ENCODE results near the gene PDK3.

PDK3 gene

DNA sequence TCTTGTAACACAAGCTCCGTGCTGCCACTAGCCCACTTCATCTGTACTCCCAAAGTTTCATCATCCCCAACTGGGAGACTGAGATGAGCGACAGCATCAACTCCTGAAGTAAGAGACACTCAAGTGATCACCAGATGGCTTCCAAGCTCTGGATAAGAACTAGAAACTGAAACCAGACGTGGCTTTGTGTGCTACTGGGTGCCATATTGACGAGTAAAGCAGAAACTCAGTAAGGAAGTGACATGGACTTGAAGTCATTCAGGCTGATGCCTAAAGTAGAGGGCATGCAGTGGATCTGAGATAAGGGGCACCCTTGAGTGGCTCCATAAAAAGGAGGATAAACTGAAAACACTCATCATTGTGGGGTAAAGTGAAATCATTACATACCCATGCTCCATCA is 109.7 kb downstream of the PDK3 start:
- Mint-ChIP-seq H3K4me1 (no peaks in the 10 kb centered on the region), H3K36me3 (ENCODE audit: low read depth) (peaks cover 44% of the 10 kb centered on the region), H3K9me3 (no peaks in the 10 kb centered on the region), H3K27me3 (ENCODE audit: low read depth) (no peaks in the 10 kb centered on the region), H3K27ac (no peak overlapping the region), H3K4me3 (no peak overlapping the region)
- TF ChIP-seq, protein P1, sequence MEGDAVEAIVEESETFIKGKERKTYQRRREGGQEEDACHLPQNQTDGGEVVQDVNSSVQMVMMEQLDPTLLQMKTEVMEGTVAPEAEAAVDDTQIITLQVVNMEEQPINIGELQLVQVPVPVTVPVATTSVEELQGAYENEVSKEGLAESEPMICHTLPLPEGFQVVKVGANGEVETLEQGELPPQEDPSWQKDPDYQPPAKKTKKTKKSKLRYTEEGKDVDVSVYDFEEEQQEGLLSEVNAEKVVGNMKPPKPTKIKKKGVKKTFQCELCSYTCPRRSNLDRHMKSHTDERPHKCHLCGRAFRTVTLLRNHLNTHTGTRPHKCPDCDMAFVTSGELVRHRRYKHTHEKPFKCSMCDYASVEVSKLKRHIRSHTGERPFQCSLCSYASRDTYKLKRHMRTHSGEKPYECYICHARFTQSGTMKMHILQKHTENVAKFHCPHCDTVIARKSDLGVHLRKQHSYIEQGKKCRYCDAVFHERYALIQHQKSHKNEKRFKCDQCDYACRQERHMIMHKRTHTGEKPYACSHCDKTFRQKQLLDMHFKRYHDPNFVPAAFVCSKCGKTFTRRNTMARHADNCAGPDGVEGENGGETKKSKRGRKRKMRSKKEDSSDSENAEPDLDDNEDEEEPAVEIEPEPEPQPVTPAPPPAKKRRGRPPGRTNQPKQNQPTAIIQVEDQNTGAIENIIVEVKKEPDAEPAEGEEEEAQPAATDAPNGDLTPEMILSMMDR (IDR thresholded peaks at IDR 0.05; ENCODE audit: unreplicated experiment in 3 of 3), result no peak

DNA sequence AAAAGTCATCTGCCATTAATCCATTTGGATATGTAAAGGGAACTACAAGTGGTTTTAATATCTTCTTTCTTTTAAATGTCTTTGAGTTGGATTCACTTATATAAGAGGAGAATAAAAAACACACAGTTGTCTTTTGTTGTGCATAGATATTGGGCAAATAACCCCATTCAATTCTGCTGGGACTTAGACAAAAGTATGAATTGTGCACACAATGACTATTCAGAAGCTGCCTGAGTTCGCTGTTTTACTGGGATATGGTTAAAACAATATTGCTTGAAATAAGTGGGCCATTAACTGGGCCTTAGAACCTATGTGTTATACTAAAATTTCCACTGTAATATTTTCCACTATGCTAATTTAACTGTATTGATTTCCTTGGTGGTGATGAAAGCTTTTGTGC is 110.4 kb downstream of the PDK3 start:
- no peaks in the 10 kb centered on the region for H3K4me1 Mint-ChIP-seq
- peaks cover 50% of the 10 kb centered on the region for H3K36me3 Mint-ChIP-seq (ENCODE audit: low read depth)
- H3K9me3 Mint-ChIP-seq, result no peaks in the 10 kb centered on the region
- TF ChIP-seq, protein P1 (IDR thresholded peaks at IDR 0.05; ENCODE audit: unreplicated experiment in 3 of 3), result no peak
- H3K4me3 Mint-ChIP-seq, result no peak overlapping the region
- no peaks in the 10 kb centered on the region for H3K27me3 Mint-ChIP-seq (ENCODE audit: low read depth)
- H3K27ac Mint-ChIP-seq, result no peak overlapping the region

DNA sequence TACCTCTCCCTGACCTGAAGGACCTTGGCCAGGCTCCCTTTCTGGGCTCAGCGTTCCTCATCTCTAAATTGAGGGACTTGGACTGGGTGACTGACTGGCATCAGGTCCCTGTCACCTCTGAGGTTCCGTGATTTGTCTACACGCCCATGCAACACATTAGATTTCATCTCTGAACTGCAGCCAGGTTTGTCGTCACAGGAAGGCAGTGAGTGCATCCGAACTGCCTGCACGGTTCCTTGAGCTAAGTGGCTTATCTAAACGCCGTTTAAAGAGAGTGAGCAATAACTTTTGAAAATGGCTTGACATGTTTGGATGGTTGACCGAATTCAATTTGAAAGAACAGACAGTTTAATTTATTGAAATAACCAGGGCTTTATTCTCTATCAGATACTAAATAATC is 112.0 kb downstream of the PDK3 start:
- Mint-ChIP-seq H3K4me1 (no peaks in the 10 kb centered on the region), H3K27ac (no peak overlapping the region), H3K36me3 (ENCODE audit: low read depth) (peaks cover 58% of the 10 kb centered on the region), H3K9me3 (no peaks in the 10 kb centered on the region), H3K4me3 (no peak overlapping the region), H3K27me3 (ENCODE audit: low read depth) (peaks cover 4% of the 10 kb centered on the region)
- TF ChIP-seq, protein P1 (IDR thresholded peaks at IDR 0.05; ENCODE audit: unreplicated experiment in 3 of 3), result no peak

Measured in nephron (organoid).